ENCODE results near the gene ANTKMT. TPM values are rescaled to one million over a fixed set of nuclear protein-coding genes. Genes with fewer than 3 reads are reported as not detected.

The ANTKMT gene
- total and polyA plus RNA-seq, 2 donors (not counting 3 experiments of a cell fraction or from before 2014, with no cell fraction given) = 26.1 to 27.9 TPM

- Histone ChIP-seq H2AFZ (ENCODE audit: low read depth, low read length) (no peak overlapping the region), H4K20me1 (replicated peaks; ENCODE audit: control insufficient read depth, extremely low read depth, insufficient read depth, low read length) (no peaks in the 10 kb centered on the region), H3K79me2 (ENCODE audit: control insufficient read depth, insufficient read depth, low read length) (peaks cover 4% of the 10 kb centered on the region), H3K4me3 (replicated peaks in 1 of 3; ENCODE audit: insufficient read depth in 1 of 3, low read depth in 1 of 3, low read length in 3 of 3) (no peak overlapping the region), H3K9ac (replicated peaks; ENCODE audit: extremely low read depth, insufficient read depth, low read length) (no peak overlapping the region), H3K36me3 (ENCODE audit: control insufficient read depth in 2 of 2, extremely low read depth in 1 of 2, insufficient read depth in 2 of 2, low read length in 2 of 2) (peaks cover 7 to 42% of the 10 kb centered on the region in 2 experiments), H3K4me2 (ENCODE audit: insufficient read depth, low read length) (no peak overlapping the region), H3K9me1 (replicated peaks; ENCODE audit: control insufficient read depth, extremely low read depth, insufficient read depth, low read length) (no peaks in the 10 kb centered on the region), H3K27ac (ENCODE audit: insufficient read depth, low read depth, low read length) (no peak overlapping the region), H3K27me3 (ENCODE audit: control insufficient read depth in 2 of 2, insufficient read depth in 2 of 2, low read length in 2 of 2) (no peaks in the 10 kb centered on the region), H3K4me1 (ENCODE audit: control insufficient read depth, extremely low read depth, insufficient read depth, low read length) (peaks cover 6% of the 10 kb centered on the region), H3K9me3 (replicated peaks; ENCODE audit: control insufficient read depth, insufficient read depth, low read length) (no peaks in the 10 kb centered on the region)
- BruUV-seq (replicated peaks) = no TSS peak
- intact Hi-C loops (cut with micrococcal nuclease) = no loop called here
- POLR2A ChIA-PET = no interaction called here
- TF ChIP-seq FOS (IDR thresholded peaks at IDR 0.05; ENCODE audit: borderline replicate concordance, insufficient read depth, low read length) (no peak), GATA2 (IDR thresholded peaks at IDR 0.05; ENCODE audit: insufficient read depth, insufficient read length, low read depth, low read length) (no peak), MYC (IDR thresholded peaks at IDR 0.05; ENCODE audit: low read depth, low read length) (no peak), MAX (IDR thresholded peaks at IDR 0.05; ENCODE audit: insufficient read depth, insufficient read length) (no peak), EZH2 (IDR thresholded peaks at IDR 0.05; ENCODE audit: borderline replicate concordance, low read depth, low read length, severe bottlenecking) (no peak), CTCF (IDR thresholded peaks at IDR 0.05; ENCODE audit: extremely low read depth in 1 of 2, insufficient read depth in 1 of 2, low read depth in 1 of 2, low read length in 2 of 2) (no peak), JUN (IDR thresholded peaks at IDR 0.05; ENCODE audit: borderline replicate concordance, insufficient read depth, insufficient read length, low read depth) (no peak), POLR2A (IDR thresholded peaks at IDR 0.05; ENCODE audit: low read depth, low read length) (no peak), POLR2AphosphoS5 (IDR thresholded peaks at IDR 0.05; ENCODE audit: insufficient read depth, low read depth, low read length) (no peak)
- CTCF ChIA-PET = no interaction called here
- DNase-seq (ENCODE audit: low read depth, low spot score) = no peak
- dilution Hi-C loops (cut with MboI; ENCODE audit: extremely low pct_ligation_motif_present, low sequenced_read_pairs) = no loop called here
- no peak for FAIRE-seq
These were observed 14.3 kb downstream of the ANTKMT start for GRCh38 chr16:734981-735881.

All from endothelial cell of umbilical vein (primary cell).